Measurements from ENCODE around the gene MAP4K4. TPM values are rescaled to one million over a fixed set of nuclear protein-coding genes. Genes with fewer than 3 reads are reported as not detected.

The MAP4K4 gene
- total and polyA plus RNA-seq, 2 of the 13 experiments (the other 11 are each of a cell fraction or from before 2014, with no cell fraction given), result 105 to 264 TPM

- no peak for TF ChIP-seq ZHX2 (IDR thresholded peaks at IDR 0.05; ENCODE audit: low read depth)
- no peak for TF ChIP-seq ZHX2 (CRISPR knock-in tag; IDR thresholded peaks at IDR 0.05; ENCODE audit: borderline replicate concordance)
- no peak for TF ChIP-seq ZSCAN29 (CRISPR knock-in tag; conservative IDR thresholded peaks at IDR 0.05)
- no peak for TF ChIP-seq BCL3 (CRISPR knock-in tag; IDR thresholded peaks at IDR 0.05)
- no peak for TF ChIP-seq ISX (CRISPR knock-in tag; conservative IDR thresholded peaks at IDR 0.05)
- no peak for TF ChIP-seq SALL2 (CRISPR knock-in tag; IDR thresholded peaks at IDR 0.05)
- TF ChIP-seq ZNF512 (CRISPR knock-in tag; IDR thresholded peaks at IDR 0.05), result no peak
- TF ChIP-seq DDIT3 (CRISPR knock-in tag; IDR thresholded peaks at IDR 0.05), result no peak
- TF ChIP-seq ZNF460 (CRISPR knock-in tag; IDR thresholded peaks at IDR 0.05; ENCODE audit: borderline replicate concordance), result no peak
- TF ChIP-seq ZNF567 (CRISPR knock-in tag; IDR thresholded peaks at IDR 0.05; ENCODE audit: borderline replicate concordance), result no peak
- no peak for TF ChIP-seq ZNF572 (CRISPR knock-in tag; IDR thresholded peaks at IDR 0.05)
- no peak for TF ChIP-seq ZKSCAN8 (CRISPR knock-in tag; IDR thresholded peaks at IDR 0.05; ENCODE audit: borderline replicate concordance)
- TF ChIP-seq ZBTB34 (CRISPR knock-in tag; IDR thresholded peaks at IDR 0.05), result no peak
- no peak for TF ChIP-seq ZNF883 (CRISPR knock-in tag; IDR thresholded peaks at IDR 0.05; ENCODE audit: not compliant biosample characterization)
- 0 out of 2 replicates have a peak, but pooled peaks have one; percentile 38 for TF ChIP-seq AKAP8 (CRISPR knock-in tag; IDR thresholded peaks at IDR 0.05)
- TF ChIP-seq RARG (CRISPR knock-in tag; IDR thresholded peaks at IDR 0.05; ENCODE audit: low read depth), result no peak
- no peak for TF ChIP-seq ARHGAP35 (CRISPR knock-in tag; IDR thresholded peaks at IDR 0.05; ENCODE audit: borderline replicate concordance)
- no peak for TF ChIP-seq ZNF550 (CRISPR knock-in tag; IDR thresholded peaks at IDR 0.05; ENCODE audit: borderline replicate concordance)
Observed at GRCh38 chr2:101698844-101699754, 1.6 kb downstream of the MAP4K4 start (continued).
